Esophagus muscularis mucosa (tissue), 4 donors: ENCODE results near the gene PRDM2. TPM values are rescaled to one million over a fixed set of nuclear protein-coding genes. Genes with fewer than 3 reads are reported as not detected.
A peak's percentile ranks its signal among the peaks of the same experiment; 100 is the strongest.

Source experiments
- DNase-seq: peaks from one replicate; pipeline ENCODE4 v3.0.0-alpha.2; 2017; ENCODE audit errors: extremely low spot score
- H3K27ac ChIP-seq, 4 donors: fragments of 200-600 bp; sonication (generic); replicated peaks in 1 of 4; 1 replicate in 3 of 4; 2 replicates in 1 of 4; pipeline ENCODE4 v1.5.1; 2016 to 2019; ENCODE audit warnings: mild to moderate bottlenecking in 1 of 4
- H3K27me3 ChIP-seq, 4 donors: fragments of 200-600 bp; sonication (generic); one replicate each; pipeline versions ENCODE4 v1.5.1 to v1.6.0; 2016 to 2019
- H3K36me3 ChIP-seq, 4 donors: fragments of 200-600 bp; sonication (generic); one replicate each; pipeline ENCODE4 v1.5.1; 2016 to 2019
- H3K4me1 ChIP-seq, 4 donors: fragments of 200-600 bp; sonication (generic); one replicate each; pipeline ENCODE4 v1.5.1; 2016 to 2019
- H3K4me3 ChIP-seq, 4 donors: fragments of 200-600 bp; sonication (generic); 1 replicate in 2 of 4; 2 replicates in 2 of 4; pipeline ENCODE4 v1.5.1; 2016 to 2019; ENCODE audit warnings: mild to moderate bottlenecking in 4 of 4, moderate library complexity in 1 of 4
- H3K9me3 ChIP-seq, 4 donors: fragments of 200-600 bp; sonication (generic); 1 replicate in 3 of 4; 2 replicates in 1 of 4; pipeline ENCODE4 v1.5.1; 2016 to 2019
- CTCF ChIP-seq, 3 experiments: fragments of 200-600 bp in 2 of 3; fragments of 450-650 bp in 1 of 3; sonication (generic) in 2 of 3; IDR thresholded peaks; one replicate each; pipeline ENCODE4 v1.5.1; 2017 to 2019; ENCODE audit warnings: antibody characterized with exemption in 3 of 3, mild to moderate bottlenecking in 2 of 3, moderate library complexity in 1 of 3
- EP300 ChIP-seq: sonication (generic); formaldehyde crosslinking; IDR thresholded peaks from one replicate; pipeline ENCODE4 v1.6.1; 2017; ENCODE audit warnings: antibody characterized with exemption
- POLR2A ChIP-seq: fragments of 450-650 bp; IDR thresholded peaks from one replicate; pipeline ENCODE4 v1.6.1; 2017; ENCODE audit warnings: antibody characterized with exemption, moderate library complexity, mild to moderate bottlenecking, low read depth
- POLR2AphosphoS5 ChIP-seq, 2 donors: sonication (generic); formaldehyde crosslinking; IDR thresholded peaks; one replicate each; pipeline ENCODE4 v1.6.1; 2017; ENCODE audit warnings: antibody characterized with exemption in 2 of 2
- WGBS: methylation state at CpG from one replicate; pipeline ENCODE4 v1.1.5; 2018; 5-methylcytosine and 5-hydroxymethylcytosine counted together
- intact Hi-C: fragments of 100-400 bp; cut with DNase I; formaldehyde crosslinking; loops from one replicate; pipeline ENCODE4 v1.15.1; 2023
- total RNA-seq, 4 donors: library from RNA; depleted of rRNA; stranded (reverse); fragments of >200 nt; gene quantifications; one replicate each; pipeline versions ENCODE4 v1.1.0 to v1.2.1, GENCODE V29; 2016

The PRDM2 gene
- total RNA-seq, 4 donors from 2014 or later = 32.5 to 54.6 (median 44.2) TPM

- no peak for DNase-seq
- Histone ChIP-seq H3K27me3 (no peaks in the 10 kb centered on the region), H3K4me3 (no peak overlapping the region), H3K9me3 (no peaks in the 10 kb centered on the region), H3K4me1 (peaks cover 0 to 23% (median 8%) of the 10 kb centered on the region in 4 donors), H3K27ac (no peak overlapping the region), H3K36me3 (peaks cover 0 to 7% (median 2%) of the 10 kb centered on the region in 4 donors)
- intact Hi-C loops = no loop called here
- TF ChIP-seq EP300 (no peak), POLR2AphosphoS5 (IDR thresholded peaks at IDR 0.05) (no peak), POLR2A (no peak), CTCF (IDR thresholded peaks at IDR 0.05) (no peak)
- WGBS = 85% methylated on average over 4 of the region's 4 CpGs
Measured at GRCh38 chr1:13728091-13728715, 28.2 kb downstream of the PRDM2 start.

GRCh38 chr1:13730291-13730690 lies 30.3 kb downstream of the PRDM2 start:
- H3K36me3 ChIP-seq = peaks cover 0 to 7% (median 0%) of the 10 kb centered on the region in 4 donors
- no peak overlapping the region for H3K4me3 ChIP-seq
- no peaks in the 10 kb centered on the region for H3K27me3 ChIP-seq
- peaks cover 0 to 23% (median 10%) of the 10 kb centered on the region in 4 donors for H3K4me1 ChIP-seq
- WGBS = 82% methylated on average over 1 of the region's 1 CpG
- H3K9me3 ChIP-seq = no peaks in the 10 kb centered on the region
- intact Hi-C loops = no loop called here
- TF ChIP-seq POLR2AphosphoS5 (IDR thresholded peaks at IDR 0.05) = no peak
- TF ChIP-seq CTCF (IDR thresholded peaks at IDR 0.05) = no peak
- TF ChIP-seq EP300 = no peak
- no peak for TF ChIP-seq POLR2A
- no peak for DNase-seq
- H3K27ac ChIP-seq = no peak overlapping the region

GRCh38 chr1:13730751-13731482 lies 30.9 kb downstream of the PRDM2 start:
- no peak for DNase-seq
- intact Hi-C loops = no loop called here
- Histone ChIP-seq H3K9me3 (no peaks in the 10 kb centered on the region), H3K27me3 (no peaks in the 10 kb centered on the region), H3K36me3 (peaks cover 0 to 7% (median 0%) of the 10 kb centered on the region in 4 donors), H3K27ac (no peak overlapping the region), H3K4me3 (peak overlapping the region in 1 of 4 donors; percentile 15), H3K4me1 (peaks cover 0 to 23% (median 10%) of the 10 kb centered on the region in 4 donors)
- TF ChIP-seq POLR2A (no peak), POLR2AphosphoS5 (IDR thresholded peaks at IDR 0.05) (peak in 1 of 2 donors; percentile 30)
- WGBS = 71% methylated on average over 12 of the region's 12 CpGs

- intact Hi-C loops = no loop called here
- no peak for DNase-seq
- Histone ChIP-seq H3K9me3 (no peaks in the 10 kb centered on the region), H3K27ac (no peak overlapping the region), H3K4me3 (no peak overlapping the region), H3K27me3 (no peaks in the 10 kb centered on the region), H3K4me1 (peaks cover 0 to 23% (median 10%) of the 10 kb centered on the region in 4 donors), H3K36me3 (peaks cover 0 to 7% (median 0%) of the 10 kb centered on the region in 4 donors)
- TF ChIP-seq EP300 = no peak
- no peak for TF ChIP-seq POLR2AphosphoS5 (IDR thresholded peaks at IDR 0.05)
- no peak for TF ChIP-seq POLR2A
- TF ChIP-seq CTCF (IDR thresholded peaks at IDR 0.05) = no peak
- WGBS = 89% methylated on average over 5 of the region's 5 CpGs
Measured at GRCh38 chr1:13731897-13732296, 31.9 kb downstream of the PRDM2 start.

- intact Hi-C loops = no loop called here
- WGBS = 68% methylated on average over 5 of the region's 5 CpGs
- H3K36me3 ChIP-seq = peaks cover 0 to 7% (median 0%) of the 10 kb centered on the region in 4 donors
Measured at GRCh38 chr1:13732971-13733667, 33.1 kb downstream of the PRDM2 start.

More at GRCh38 chr1:13732971-13733667, 33.1 kb downstream of the PRDM2 start:
- Histone ChIP-seq H3K27ac (no peak overlapping the region), H3K27me3 (no peaks in the 10 kb centered on the region), H3K4me3 (no peak overlapping the region), H3K4me1 (peaks cover 0 to 23% (median 10%) of the 10 kb centered on the region in 4 donors), H3K9me3 (no peaks in the 10 kb centered on the region)
- TF ChIP-seq CTCF (IDR thresholded peaks at IDR 0.05) = no peak
- TF ChIP-seq EP300 = no peak
- TF ChIP-seq POLR2AphosphoS5 (IDR thresholded peaks at IDR 0.05) = no peak
- TF ChIP-seq POLR2A = no peak
- DNase-seq = no peak
